NCI-H526 (cell line): Measurements from ENCODE around the gene ALPK3.

Source experiments
- DNase-seq, 2 experiments: peaks; one replicate each; lab custom pipeline; 2025; lab: John Stamatoyannopoulos, UW

ALPK3 gene

DNA sequence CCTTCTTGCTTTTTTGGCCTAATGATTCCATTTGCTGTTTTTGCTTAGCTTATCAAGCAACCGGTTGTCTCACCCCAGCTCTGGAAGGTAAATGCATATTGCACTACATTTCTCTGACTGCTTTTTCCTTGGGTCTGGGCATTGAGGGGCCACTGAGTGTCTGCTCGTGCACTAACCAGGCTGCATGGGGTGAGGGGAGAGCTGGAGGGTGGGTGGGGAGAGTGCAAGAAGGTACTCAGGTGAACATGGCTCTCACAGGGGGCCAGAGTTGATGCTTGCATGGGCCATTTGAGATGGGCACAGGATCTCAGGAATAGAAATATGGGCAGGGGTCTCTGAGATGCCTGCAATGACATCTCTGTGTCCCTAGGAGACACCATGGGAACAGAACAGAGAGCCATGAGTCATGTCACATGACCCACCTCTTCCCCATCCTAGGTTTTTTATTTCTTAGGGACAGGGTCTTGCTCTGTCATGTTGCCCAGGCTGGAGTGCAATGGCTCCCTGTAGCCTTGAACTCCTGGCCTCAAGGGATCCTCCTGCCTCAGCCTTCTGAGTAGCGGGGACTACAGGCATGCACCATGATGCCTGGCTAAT lies 6.2 kb downstream of the ALPK3 start:
- DNase-seq = peak in 1 of 2 experiments; percentile 1

DNA sequence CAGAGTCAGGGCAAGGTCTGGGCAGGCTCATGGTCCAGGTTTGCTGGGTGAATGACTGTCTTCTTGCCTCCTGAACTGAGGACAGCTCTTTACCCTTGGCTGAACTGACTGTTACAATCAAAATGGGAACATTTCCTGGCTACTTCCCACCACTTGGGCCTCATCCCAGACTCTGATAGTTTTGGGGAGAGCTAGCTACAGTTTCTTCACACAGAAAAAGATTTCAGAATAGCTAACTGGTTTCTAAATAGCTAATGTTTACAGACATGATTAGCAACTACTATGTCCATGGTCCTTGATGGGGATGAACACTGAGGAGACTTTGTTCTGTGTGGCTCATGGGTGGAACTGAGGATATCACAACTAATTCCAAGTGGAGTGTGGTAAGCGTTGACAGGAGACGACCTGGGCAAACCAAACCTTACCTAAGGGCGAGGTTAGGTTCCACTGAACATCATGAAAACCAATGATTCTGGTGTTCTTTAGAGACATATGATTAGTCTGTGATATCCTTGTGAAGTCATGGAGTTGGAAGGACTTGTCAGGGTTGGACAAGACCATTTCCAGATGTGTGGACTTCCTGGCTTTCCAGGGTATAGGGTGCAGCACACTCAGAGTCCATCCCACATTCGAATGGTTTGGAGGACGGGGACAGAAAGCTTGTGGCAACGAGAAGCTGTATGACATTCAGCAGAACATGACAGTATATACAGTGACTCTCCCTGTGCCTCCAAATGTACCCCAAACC lies 7.3 kb downstream of the ALPK3 start:
- DNase-seq = no peak

GRCh38 chr15:84826369-84826823 lies 9.2 kb downstream of the ALPK3 start:
- peak in 1 of 2 experiments; percentile 55 for DNase-seq

GRCh38 chr15:84827246-84827645 lies 10.1 kb downstream of the ALPK3 start:
- no peak for DNase-seq

- no peak for DNase-seq
Observed at GRCh38 chr15:84828086-84828908, 11.1 kb downstream of the ALPK3 start.

GRCh38 chr15:84829428-84829827 lies 12.3 kb downstream of the ALPK3 start:
- no peak for DNase-seq

DNA sequence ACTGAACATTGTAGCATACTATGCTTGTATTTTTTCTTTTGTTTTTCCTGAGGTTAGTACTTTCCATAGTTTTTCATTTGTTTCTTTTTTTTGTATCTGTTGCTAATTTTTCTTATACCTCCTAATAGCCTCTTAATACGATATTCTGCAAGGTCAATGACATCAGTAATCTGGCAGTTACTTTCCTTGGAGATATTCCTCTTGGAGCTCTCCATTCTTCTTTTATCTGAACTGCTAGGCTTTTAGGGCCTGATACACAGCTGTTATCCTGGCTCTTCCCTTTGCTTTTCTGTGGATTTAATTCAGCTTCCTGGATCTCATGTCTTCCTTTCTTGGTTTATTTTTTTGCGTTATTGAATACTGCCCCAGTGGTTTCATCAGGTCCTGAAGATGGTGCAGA lies 12.9 kb downstream of the ALPK3 start:
- DNase-seq = no peak

DNA sequence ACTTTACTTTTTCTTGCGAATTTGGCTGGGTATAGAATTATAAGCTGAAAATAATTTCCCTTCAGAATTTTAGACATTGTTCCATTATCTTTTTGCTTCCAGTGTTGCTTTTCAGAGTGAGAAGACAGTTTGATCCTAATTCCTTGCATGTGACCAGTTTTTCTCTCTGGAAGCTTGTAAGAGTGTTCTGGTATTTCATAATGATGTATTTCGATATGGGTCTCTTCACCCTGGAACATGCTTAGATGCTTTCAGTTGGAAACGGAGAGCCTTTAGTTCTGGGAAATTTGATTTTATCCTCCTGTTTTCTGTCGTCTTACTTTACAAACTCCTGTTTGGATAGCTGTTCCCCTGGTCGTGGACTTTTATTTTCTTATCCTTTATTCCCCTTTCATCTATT lies 13.9 kb downstream of the ALPK3 start:
- DNase-seq = no peak

GRCh38 chr15:84831613-84832012 lies 14.5 kb downstream of the ALPK3 start:
- no peak for DNase-seq

GRCh38 chr15:84832448-84833040 lies 15.4 kb downstream of the ALPK3 start:
- no peak for DNase-seq

- no peak for DNase-seq
Observed at GRCh38 chr15:84833447-84834228, 16.5 kb downstream of the ALPK3 start.

GRCh38 chr15:84834229-84834955 lies 17.2 kb downstream of the ALPK3 start:
- DNase-seq = no peak

GRCh38 chr15:84834969-84835368 lies 17.8 kb downstream of the ALPK3 start:
- DNase-seq = no peak

DNA sequence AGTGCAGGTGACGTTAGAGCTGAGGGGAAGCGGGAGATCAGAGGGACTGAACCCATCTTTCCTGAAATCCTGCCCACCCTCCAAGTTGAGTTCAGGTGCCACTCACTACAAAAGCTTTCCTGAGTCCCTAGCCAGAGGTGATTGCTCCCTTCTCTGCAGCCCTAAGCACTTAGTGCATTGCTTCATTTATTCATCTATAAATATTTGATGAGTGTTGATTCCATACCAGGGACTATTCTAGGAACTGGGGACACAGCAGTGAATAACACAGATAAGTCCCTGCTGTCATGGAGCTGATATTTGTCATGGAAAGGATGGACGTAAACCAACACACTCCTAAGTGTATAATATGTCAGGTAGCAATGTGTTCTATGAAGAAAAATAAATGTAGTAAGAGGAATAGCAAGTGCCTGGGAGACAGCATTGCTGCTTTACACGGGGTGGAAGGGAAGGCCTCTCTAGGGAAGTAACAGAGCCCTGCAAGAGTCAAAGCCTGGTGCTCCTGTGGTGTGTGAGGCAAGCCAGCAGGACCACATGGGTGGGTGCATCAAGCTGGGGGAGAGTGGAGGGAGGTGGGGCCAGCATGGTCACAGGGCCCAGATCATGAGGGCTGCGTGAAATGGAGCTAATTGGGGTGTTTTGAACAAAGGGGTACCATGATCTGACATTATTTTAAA lies 18.6 kb downstream of the ALPK3 start:
- no peak for DNase-seq

DNA sequence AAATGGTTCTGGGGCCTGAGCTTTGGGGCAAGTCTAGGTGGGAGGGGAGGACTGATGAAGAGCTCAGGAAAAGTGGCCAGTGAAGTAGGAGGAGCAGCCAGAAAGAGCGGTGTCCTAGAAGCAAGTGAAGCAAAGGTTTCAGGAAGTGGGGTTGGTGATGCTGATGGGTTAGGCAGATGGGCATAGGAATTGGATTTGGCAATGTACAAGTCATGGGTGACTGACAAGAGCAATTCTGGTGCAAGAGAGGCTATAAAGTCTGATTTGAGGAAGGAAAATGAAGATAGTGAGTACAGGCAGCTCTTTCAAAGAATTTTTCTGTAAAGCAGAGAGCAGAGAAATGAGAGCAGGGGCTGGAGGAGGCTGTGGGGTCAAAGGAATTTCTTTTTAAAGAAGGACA lies 19.7 kb downstream of the ALPK3 start:
- no peak for DNase-seq

DNA sequence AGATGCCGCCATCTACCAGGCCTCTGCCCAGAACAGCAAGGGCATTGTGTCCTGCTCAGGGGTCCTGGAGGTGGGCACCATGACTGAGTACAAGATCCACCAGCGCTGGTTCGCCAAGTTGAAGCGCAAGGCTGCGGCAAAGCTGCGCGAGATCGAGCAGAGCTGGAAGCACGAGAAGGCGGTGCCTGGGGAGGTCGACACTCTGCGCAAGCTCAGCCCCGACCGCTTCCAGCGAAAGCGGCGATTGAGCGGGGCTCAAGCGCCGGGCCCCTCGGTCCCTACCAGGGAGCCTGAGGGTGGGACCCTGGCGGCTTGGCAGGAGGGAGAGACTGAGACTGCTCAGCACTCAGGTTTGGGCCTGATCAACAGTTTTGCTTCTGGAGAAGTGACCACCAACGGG lies 22.6 kb downstream of the ALPK3 start:
- no peak for DNase-seq

DNA sequence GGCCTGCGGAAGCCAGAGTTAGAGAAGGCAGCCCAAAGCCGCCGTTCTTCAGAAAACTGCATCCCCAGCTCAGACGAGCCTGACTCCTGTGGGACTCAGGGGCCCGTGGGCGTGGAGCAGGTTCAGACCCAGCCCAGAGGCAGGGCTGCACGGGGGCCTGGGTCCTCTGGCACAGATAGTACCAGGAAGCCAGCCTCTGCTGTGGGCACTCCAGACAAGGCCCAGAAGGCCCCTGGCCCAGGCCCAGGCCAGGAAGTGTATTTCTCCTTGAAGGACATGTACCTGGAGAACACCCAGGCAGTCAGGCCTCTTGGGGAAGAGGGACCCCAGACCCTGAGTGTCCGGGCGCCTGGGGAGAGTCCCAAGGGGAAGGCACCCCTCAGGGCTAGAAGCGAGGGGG lies 23.1 kb downstream of the ALPK3 start:
- DNase-seq = no peak

GRCh38 chr15:84840741-84841429 lies 23.7 kb downstream of the ALPK3 start:
- DNase-seq = peak in 1 of 2 experiments; percentile 25

GRCh38 chr15:84842781-84843180 lies 25.6 kb downstream of the ALPK3 start:
- no peak for DNase-seq

DNA sequence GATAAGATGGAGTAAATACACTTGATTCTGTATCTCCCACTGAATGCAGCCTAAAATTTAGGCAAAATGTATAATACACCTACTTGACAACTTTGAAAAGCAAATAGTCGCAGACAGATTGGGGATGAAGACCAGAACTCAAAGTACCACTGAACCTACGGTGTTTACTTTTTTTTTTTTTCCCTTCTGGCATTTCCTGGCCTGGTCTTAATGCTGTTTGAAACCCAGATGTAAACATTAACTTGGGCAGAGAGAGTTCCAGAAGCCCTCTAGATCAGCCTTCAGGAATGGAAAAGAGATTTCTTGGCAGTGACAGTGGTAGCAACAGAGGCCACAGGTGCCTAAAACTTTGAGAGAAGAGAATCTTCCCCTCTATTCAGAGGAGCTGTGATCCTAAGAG lies 27.8 kb downstream of the ALPK3 start:
- no peak for DNase-seq
